Activated B cell treated with CpG ODN at 0.5 μM for 24 hours (primary cell): Measurements from ENCODE around the gene TENM4. TPM values are rescaled to one million over a fixed set of nuclear protein-coding genes. Genes with fewer than 3 reads are reported as not detected.

Experiments
- ATAC-seq: fragments of 200-7000 bp; cut with Tn5 transposase; one replicate; pipeline ENCODE4 v1.10.0; 2021; ENCODE audit warnings: low read depth, mild to moderate bottlenecking, moderate library complexity
- CTCF ChIA-PET: fragments of 350-600 bp; sonication (Branson Sonifier 250); formaldehyde crosslinking; loops from one replicate; lab custom pipeline; 2021; ENCODE audit warnings: antibody characterized with exemption; lab: Charles Lee
- POLR2A ChIA-PET: fragments of 350-600 bp; sonication (Branson Sonifier 250); formaldehyde crosslinking; loops from one replicate; lab custom pipeline; 2021; ENCODE audit warnings: antibody characterized with exemption; lab: Charles Lee
- DNase-seq: peaks from one replicate; pipeline ENCODE4 v3.0.0; 2022
- H3K27ac Mint-ChIP-seq: one replicate; pipeline ENCODE4 v1.8.0; 2020; ENCODE audit warnings: mixed read lengths
- H3K27me3 Mint-ChIP-seq: one replicate; pipeline ENCODE4 v1.8.0; 2021; ENCODE audit warnings: mixed read lengths
- H3K36me3 Mint-ChIP-seq: one replicate; pipeline ENCODE4 v1.8.0; 2021; ENCODE audit warnings: low read depth, mixed read lengths
- H3K4me1 Mint-ChIP-seq: one replicate; pipeline ENCODE4 v1.8.0; 2021; ENCODE audit warnings: mixed read lengths
- H3K4me3 Mint-ChIP-seq: one replicate; pipeline ENCODE4 v1.8.0; 2020; ENCODE audit warnings: mild to moderate bottlenecking, mixed read lengths
- H3K9me3 Mint-ChIP-seq: one replicate; pipeline ENCODE4 v1.8.0; 2020; ENCODE audit warnings: mixed read lengths
- intact Hi-C: fragments of 100-400 bp; cut with micrococcal nuclease; formaldehyde crosslinking; loops from one replicate; pipeline ENCODE4 v1.15.1; 2024
- total RNA-seq: library from RNA; stranded (reverse); gene quantifications from 2 replicates; pipeline ENCODE4 v1.2.3, GENCODE V29; 2022
- TF ChIP-seq, protein P1 (sequence below): fragments of 200-600 bp; IDR thresholded peaks from one replicate; pipeline ENCODE4 v1.8.0; 2022; ENCODE audit warnings: antibody characterized with exemption, mild to moderate bottlenecking

TENM4 gene
- total RNA-seq, 1 donor from 2014 or later = 2.4 TPM

DNA sequence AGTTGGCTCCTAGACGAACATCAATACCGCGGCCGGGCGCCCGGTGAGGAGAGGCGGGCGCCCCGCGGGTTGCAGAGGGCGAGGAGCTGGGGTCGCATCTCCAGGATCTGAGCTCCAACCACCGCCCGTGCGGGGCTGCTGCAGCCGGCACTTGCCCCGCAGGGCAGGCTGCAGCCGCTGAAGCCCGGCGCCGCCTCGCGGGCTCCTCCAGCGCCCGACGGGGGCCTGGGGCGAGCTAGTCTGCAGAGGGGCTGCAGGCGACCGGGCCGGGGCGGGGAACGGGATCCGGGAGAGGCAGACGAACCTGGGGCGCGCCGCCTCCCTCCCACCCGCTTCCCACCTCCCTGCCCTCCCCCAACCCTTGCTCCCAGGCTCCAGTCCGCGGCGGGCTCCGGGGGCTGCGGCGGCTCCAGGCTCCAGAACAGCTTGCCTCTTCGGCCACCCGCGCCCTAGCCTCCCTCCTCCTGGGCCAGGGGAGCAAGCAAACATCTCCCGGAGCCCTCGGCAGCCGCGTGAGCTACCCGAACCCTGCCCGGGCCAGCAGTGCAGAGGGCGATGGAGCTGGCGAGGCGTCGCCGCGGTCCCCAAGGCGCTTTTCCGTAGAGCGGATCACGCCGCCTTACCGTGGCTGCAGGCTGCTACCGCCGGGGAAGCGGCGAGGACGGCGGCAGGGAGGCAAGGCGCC, 802 bp downstream of the TENM4 start:
- ATAC-seq = no peak
- Mint-ChIP-seq H3K9me3 (no peaks in the 10 kb centered on the region), H3K36me3 (no peaks in the 10 kb centered on the region), H3K27me3 (peaks cover 37% of the 10 kb centered on the region), H3K4me1 (peaks cover 44% of the 10 kb centered on the region), H3K4me3 (peak overlapping the region; percentile 84), H3K27ac (no peak overlapping the region)
- TF ChIP-seq, protein P1, sequence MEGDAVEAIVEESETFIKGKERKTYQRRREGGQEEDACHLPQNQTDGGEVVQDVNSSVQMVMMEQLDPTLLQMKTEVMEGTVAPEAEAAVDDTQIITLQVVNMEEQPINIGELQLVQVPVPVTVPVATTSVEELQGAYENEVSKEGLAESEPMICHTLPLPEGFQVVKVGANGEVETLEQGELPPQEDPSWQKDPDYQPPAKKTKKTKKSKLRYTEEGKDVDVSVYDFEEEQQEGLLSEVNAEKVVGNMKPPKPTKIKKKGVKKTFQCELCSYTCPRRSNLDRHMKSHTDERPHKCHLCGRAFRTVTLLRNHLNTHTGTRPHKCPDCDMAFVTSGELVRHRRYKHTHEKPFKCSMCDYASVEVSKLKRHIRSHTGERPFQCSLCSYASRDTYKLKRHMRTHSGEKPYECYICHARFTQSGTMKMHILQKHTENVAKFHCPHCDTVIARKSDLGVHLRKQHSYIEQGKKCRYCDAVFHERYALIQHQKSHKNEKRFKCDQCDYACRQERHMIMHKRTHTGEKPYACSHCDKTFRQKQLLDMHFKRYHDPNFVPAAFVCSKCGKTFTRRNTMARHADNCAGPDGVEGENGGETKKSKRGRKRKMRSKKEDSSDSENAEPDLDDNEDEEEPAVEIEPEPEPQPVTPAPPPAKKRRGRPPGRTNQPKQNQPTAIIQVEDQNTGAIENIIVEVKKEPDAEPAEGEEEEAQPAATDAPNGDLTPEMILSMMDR = no peak
- CTCF ChIA-PET = interaction anchor here (0.8 to 1.6 kb wide), 3 partner anchors 43 to 54 kb away, joined by 3 read pairs; no protein-coding TSS in a partner anchor
- POLR2A ChIA-PET = interaction anchor here (0.7 to 1.3 kb wide), 2 partner anchors 9 to 42 kb away, joined by 5 to 12 read pairs; no protein-coding TSS in a partner anchor
- intact Hi-C loops = loop anchor here (2.0 to 5.0 kb wide), 3 partner anchors 43 to 1448 kb away; partner anchors contain the start of gene INTS4
- DNase-seq = peak; percentile 37

DNA sequence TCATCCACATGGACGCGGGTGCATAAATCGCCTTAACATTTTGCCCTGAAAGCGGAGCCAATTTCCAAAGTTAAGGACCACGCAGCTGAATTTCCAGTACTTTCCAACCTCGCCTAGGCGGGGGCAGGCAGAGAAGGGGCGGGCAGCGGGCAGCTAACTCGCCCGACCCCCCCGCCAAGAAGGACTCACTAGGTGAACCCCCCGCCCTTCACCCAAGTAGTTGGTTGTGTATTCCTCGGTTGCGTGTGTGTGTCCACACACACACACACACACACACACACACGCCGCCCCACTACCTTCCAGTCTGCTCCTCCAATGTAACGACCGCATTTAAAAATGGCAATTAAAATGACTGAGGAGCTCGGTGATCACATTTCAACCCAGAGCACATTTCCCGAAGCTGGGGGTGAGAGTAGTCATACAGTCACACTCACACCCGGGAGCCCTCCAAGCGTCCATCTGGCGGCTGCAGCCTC, 1.4 kb downstream of the TENM4 start:
- ChIA-PET CTCF (interaction anchor here (0.8 to 1.6 kb wide), 3 partner anchors 29 to 55 kb away, joined by 3 read pairs; no protein-coding TSS in a partner anchor), POLR2A (interaction anchor here (1.3 kb wide), 1 partner anchor 43 kb away, joined by 12 read pairs; no protein-coding TSS in a partner anchor)
- ATAC-seq = no peak
- intact Hi-C loops = loop anchor here (5.0 kb wide), 1 partner anchor 1447 kb away; the partner anchor contains the start of gene INTS4
- H3K4me3 Mint-ChIP-seq = peak overlapping the region; percentile 81
- no peaks in the 10 kb centered on the region for H3K36me3 Mint-ChIP-seq
- H3K9me3 Mint-ChIP-seq = no peaks in the 10 kb centered on the region
- H3K27ac Mint-ChIP-seq = peak overlapping the region; percentile 30
- no peak for DNase-seq
- H3K4me1 Mint-ChIP-seq = peaks cover 44% of the 10 kb centered on the region
- H3K27me3 Mint-ChIP-seq = peaks cover 40% of the 10 kb centered on the region
- TF ChIP-seq, protein P1 = no peak

DNA sequence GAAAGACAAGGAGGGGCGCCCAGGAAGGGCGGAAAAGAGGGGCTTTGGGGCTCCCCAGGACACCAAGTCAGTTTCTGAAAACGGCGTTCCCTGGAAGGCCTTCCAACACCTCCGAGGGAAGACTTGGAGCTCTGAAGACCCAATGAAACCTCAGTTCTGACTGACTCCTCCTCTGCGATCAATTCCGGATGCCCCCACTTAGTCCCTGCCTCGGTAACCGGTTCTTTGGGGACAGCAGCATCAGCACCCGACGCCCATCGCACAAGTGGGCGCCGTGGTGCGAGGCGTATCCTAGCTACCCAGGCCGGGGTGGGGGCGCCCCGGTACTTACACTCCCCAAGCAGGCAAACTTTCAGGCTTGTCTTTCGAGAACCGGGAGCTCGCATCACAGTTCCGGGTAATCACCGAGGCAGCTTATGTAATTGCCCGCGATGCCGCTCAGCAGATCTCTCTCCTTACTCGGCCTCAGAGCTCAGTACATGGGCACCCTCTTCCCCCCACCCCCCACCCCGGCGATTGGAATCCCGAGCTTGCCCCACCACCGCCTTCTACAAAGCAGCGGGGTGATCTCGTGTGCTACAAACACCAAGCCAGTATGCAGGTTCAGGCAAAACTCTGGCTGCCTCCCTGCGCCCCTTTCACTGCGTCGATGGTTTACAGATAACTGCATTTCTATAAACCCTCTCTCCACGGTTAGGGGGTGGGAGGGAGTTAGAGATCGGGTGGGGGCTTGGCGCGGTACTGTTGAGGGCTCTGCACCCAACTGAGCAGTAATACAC, 2.0 kb downstream of the TENM4 start:
- ATAC-seq (no peak), DNase-seq (peak; percentile 15)
- no peaks in the 10 kb centered on the region for H3K9me3 Mint-ChIP-seq
- peak overlapping the region; percentile 81 for H3K4me3 Mint-ChIP-seq
- ChIA-PET CTCF (interaction anchor here (1.2 kb wide), 1 partner anchor 29 kb away, joined by 3 read pairs; no protein-coding TSS in a partner anchor), POLR2A (interaction anchor here (1.1 kb wide), 1 partner anchor 864 kb away, joined by 4 read pairs; the partner anchor contains the start of gene NARS2)
- TF ChIP-seq, protein P1 = no peak
- H3K27ac Mint-ChIP-seq = peak overlapping the region; percentile 50
- H3K27me3 Mint-ChIP-seq = peaks cover 46% of the 10 kb centered on the region
- peaks cover 44% of the 10 kb centered on the region for H3K4me1 Mint-ChIP-seq
- no peaks in the 10 kb centered on the region for H3K36me3 Mint-ChIP-seq
- intact Hi-C loops = loop anchor here (5.0 kb wide), 1 partner anchor 1447 kb away; the partner anchor contains the start of gene INTS4

DNA sequence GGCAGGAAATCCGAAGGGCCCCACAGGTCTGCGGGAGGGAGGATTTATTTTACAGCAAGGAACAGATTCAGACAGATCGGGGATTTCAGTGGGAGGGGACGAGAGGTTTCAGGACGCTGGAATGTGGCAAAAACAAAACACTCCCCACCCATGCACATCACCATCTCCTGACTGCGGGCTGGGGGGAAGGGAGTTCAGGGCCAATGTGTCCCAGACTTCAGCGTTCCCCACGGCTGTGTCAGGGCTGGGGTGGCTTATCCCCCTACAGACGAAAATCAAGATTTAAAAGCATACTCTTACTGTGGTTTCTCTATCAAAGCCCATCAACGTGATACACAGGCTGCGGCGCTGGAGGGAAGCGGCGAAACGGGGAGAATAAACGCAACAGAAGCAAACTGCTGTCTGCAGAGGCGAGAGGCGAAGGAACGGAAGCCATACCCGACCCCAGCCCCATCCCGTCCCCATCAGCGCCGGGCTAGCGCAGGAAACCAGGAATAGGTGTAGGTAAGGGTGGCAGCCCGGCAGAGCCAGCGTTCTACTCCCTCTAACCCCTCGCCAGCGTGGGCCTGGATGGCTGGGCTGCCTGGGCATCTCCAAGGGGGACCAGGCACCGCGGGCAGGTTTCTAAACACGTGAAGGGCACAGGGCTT, 2.7 kb downstream of the TENM4 start:
- Mint-ChIP-seq H3K4me1 (peaks cover 44% of the 10 kb centered on the region), H3K36me3 (no peaks in the 10 kb centered on the region), H3K9me3 (no peaks in the 10 kb centered on the region), H3K4me3 (peak overlapping the region; percentile 81), H3K27ac (peak overlapping the region; percentile 46), H3K27me3 (peaks cover 46% of the 10 kb centered on the region)
- intact Hi-C loops = loop anchor here (5.0 kb wide), 1 partner anchor 1446 kb away; the partner anchor contains the start of gene INTS4
- DNase-seq = no peak
- TF ChIP-seq, protein P1 = no peak
- ChIA-PET POLR2A (interaction anchor here (1.1 kb wide), 1 partner anchor 863 kb away, joined by 4 read pairs; the partner anchor contains the start of gene NARS2), CTCF (interaction anchor here (1.2 kb wide), 1 partner anchor 28 kb away, joined by 3 read pairs; no protein-coding TSS in a partner anchor)
- no peak for ATAC-seq
